GM19463 (cell line): ENCODE measurements around the gene NPDC1.
A peak's percentile ranks its signal among the peaks of the same experiment; 100 is the strongest.

ENCODE experiments used
- ATAC-seq: cut with Tn5 transposase; IDR thresholded peaks from one replicate; pipeline ENCODE4 v1.9.1; 2021; ENCODE audit warnings: mild to moderate bottlenecking, moderate library complexity; ENCODE audit not compliant: unreplicated experiment

NPDC1 gene

GRCh38 chr9:136997371-136997770, 48.6 kb downstream of the NPDC1 start:
- no peak for ATAC-seq

GRCh38 chr9:136996361-136997292, 49.4 kb downstream of the NPDC1 start, which contains the start of gene CLIC3:
Gene CLIC3 (minus strand): TSS chr9:136996568. CDS start chr9:136996543, 25 bp downstream.
- no peak for ATAC-seq

- ATAC-seq = no peak
Measured at GRCh38 chr9:136995772-136996311, 50.1 kb downstream of the NPDC1 start.

GRCh38 chr9:136995362-136995761, 50.6 kb downstream of the NPDC1 start:
- ATAC-seq = no peak

GRCh38 chr9:136994888-136995230, 51.1 kb downstream of the NPDC1 start:
- ATAC-seq = no peak

GRCh38 chr9:136994180-136994887, 51.6 kb downstream of the NPDC1 start:
- no peak for ATAC-seq

GRCh38 chr9:136992819-136993369, 53.1 kb downstream of the NPDC1 start:
- ATAC-seq = no peak

GRCh38 chr9:136991993-136992818, 53.8 kb downstream of the NPDC1 start, which contains the start of gene PAXX:
Gene PAXX (plus strand): TSS chr9:136992422. CDS start chr9:136992444, 22 bp downstream.
- ATAC-seq = peak; percentile 82

GRCh38 chr9:136990242-136990911, 55.6 kb downstream of the NPDC1 start:
- ATAC-seq = no peak
